Osteoblast (primary cell): ENCODE data around the gene DROSHA. TPM values are rescaled to one million over a fixed set of nuclear protein-coding genes. Genes with fewer than 3 reads are reported as not detected.
A peak's percentile ranks its signal among the peaks of the same experiment; 100 is the strongest.

Source experiments
- DNase-seq: peaks from one replicate; pipeline ENCODE4 v3.0.0; 2011; ENCODE audit warnings: low spot score, mixed read lengths; ENCODE audit not compliant: insufficient read length; ENCODE audit errors: missing footprints
- H2AFZ ChIP-seq: 2 replicates; pipeline ENCODE4 v1.6.0; 2011; ENCODE audit warnings: mild to moderate bottlenecking, low read length
- H3K27ac ChIP-seq: 2 replicates; pipeline ENCODE4 v1.5.1; 2011; ENCODE audit warnings: mild to moderate bottlenecking, low read depth, low read length, moderate library complexity
- H3K27me3 ChIP-seq: 2 replicates; pipeline ENCODE4 v1.6.0; 2012; ENCODE audit warnings: mild to moderate bottlenecking, control low read depth, inconsistent platforms, low read length, moderate library complexity; ENCODE audit not compliant: insufficient read depth
- H3K36me3 ChIP-seq: 2 replicates; pipeline ENCODE4 v1.5.1; 2011; ENCODE audit warnings: mild to moderate bottlenecking, low read length, control low read depth, moderate library complexity; ENCODE audit not compliant: insufficient read depth
- H3K4me1 ChIP-seq: 2 replicates; pipeline ENCODE4 v1.5.1; 2011; ENCODE audit warnings: mild to moderate bottlenecking, low read length, control low read depth, moderate library complexity; ENCODE audit not compliant: insufficient read depth
- H3K4me2 ChIP-seq: 2 replicates; pipeline ENCODE4 v1.6.0; 2011; ENCODE audit warnings: mild to moderate bottlenecking, low read length; ENCODE audit not compliant: insufficient read depth
- H3K4me3 ChIP-seq: fragments of 200-600 bp; sonication (generic); 3 replicates; pipeline ENCODE4 v1.5.1; 2012; ENCODE audit warnings: mild to moderate bottlenecking, low read length, inconsistent platforms; ENCODE audit not compliant: insufficient read depth
- H3K79me2 ChIP-seq: 2 replicates; pipeline ENCODE4 v1.6.0; 2012; ENCODE audit warnings: mild to moderate bottlenecking, low read length, control low read depth, inconsistent platforms; ENCODE audit not compliant: insufficient read depth
- H3K9me3 ChIP-seq: 2 replicates; pipeline ENCODE4 v1.5.1; 2011; ENCODE audit warnings: low read depth, low read length, control low read depth
- H4K20me1 ChIP-seq: 2 replicates; pipeline ENCODE4 v1.6.0; 2012; ENCODE audit warnings: mild to moderate bottlenecking, low read length, control low read depth; ENCODE audit not compliant: insufficient read depth
- CTCF ChIP-seq: IDR thresholded peaks from 2 replicates; pipeline ENCODE4 v1.5.1; 2011; ENCODE audit warnings: mild to moderate bottlenecking, low read depth, low read length, moderate library complexity; ENCODE audit errors: extremely low read depth
- total RNA-seq: library from RNA; depleted of rRNA; stranded (reverse); fragments of >200 nt; gene quantifications from 2 replicates; pipeline ENCODE4 v1.2.3, GENCODE V29; 2012

The DROSHA gene
- total RNA-seq, 1 donor, result 32.9 TPM

DNA sequence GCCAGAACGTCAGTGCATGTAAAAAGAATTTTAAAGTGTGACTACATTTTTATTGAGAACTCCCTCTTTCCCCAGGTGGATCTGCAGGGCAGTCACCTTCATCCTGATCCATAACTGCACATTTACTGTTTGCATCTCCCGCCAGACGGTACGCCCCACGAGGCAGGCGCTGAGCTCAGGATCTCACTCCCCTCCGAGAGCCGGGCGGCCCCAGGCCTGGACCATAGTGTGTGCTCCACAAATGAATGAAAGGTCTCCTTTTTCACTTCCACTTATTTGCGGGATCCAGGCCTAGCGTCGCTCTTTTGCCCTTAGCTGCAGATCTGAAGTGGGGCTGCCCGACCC lies 378 bp downstream of the DROSHA start:
- no peak for TF ChIP-seq CTCF
- H3K4me3 ChIP-seq, result peak overlapping the region; percentile 97
- H3K9me3 ChIP-seq, result no peaks in the 10 kb centered on the region
- peaks cover 52% of the 10 kb centered on the region for H3K36me3 ChIP-seq
- peak overlapping the region; percentile 96 for H2AFZ ChIP-seq
- H3K27me3 ChIP-seq, result no peaks in the 10 kb centered on the region
- peak overlapping the region; percentile 60 for H3K27ac ChIP-seq
- H4K20me1 ChIP-seq, result peaks cover 9% of the 10 kb centered on the region
- H3K79me2 ChIP-seq, result peaks cover 63% of the 10 kb centered on the region
- H3K4me1 ChIP-seq, result peaks cover 16% of the 10 kb centered on the region
- H3K4me2 ChIP-seq, result peak overlapping the region; percentile 80
- DNase-seq, result no peak

DNA sequence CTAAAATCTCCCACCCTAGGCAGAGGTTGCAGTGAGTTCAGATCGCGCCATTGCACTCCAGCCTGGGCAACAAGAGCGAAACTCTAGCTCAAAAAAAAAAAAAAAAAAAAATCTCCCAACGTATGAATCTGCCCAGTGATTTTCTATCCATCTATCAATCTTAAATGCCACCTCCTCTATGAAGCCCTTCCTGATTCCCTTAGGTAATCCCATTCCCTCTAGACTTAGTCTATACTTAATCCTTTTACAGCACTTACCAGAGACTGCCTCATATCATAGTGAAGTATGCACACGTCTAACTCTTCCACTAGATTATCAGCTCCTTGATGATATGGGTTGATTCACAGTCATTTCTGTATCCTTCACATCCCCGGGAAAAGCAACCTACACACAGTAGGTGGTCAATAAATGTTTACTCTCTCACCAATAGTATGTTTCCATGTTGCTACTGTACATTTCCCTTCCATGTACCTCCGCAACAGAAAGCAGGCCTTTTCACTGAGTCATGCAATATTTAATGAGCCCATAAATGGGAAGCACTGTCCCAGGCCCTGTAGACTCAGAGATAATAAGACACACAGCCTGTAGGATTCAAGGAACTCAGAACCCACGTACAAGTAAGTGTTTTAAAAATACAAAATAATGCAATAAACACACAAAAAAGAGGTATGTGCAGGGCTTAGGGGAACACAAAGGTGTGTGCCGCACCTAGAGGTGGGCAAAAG lies 1.2 kb downstream of the DROSHA start:
- H2AFZ ChIP-seq, result no peak overlapping the region
- H3K36me3 ChIP-seq, result peaks cover 52% of the 10 kb centered on the region
- peaks cover 62% of the 10 kb centered on the region for H3K79me2 ChIP-seq
- peaks cover 9% of the 10 kb centered on the region for H4K20me1 ChIP-seq
- no peak for TF ChIP-seq CTCF
- no peaks in the 10 kb centered on the region for H3K9me3 ChIP-seq
- H3K4me3 ChIP-seq, result peak overlapping the region; percentile 97
- peak overlapping the region; percentile 24 for H3K27ac ChIP-seq
- H3K4me1 ChIP-seq, result peaks cover 16% of the 10 kb centered on the region
- H3K27me3 ChIP-seq, result no peaks in the 10 kb centered on the region
- no peak for DNase-seq
- H3K4me2 ChIP-seq, result peak overlapping the region; percentile 80

GRCh38 chr5:31523041-31523440 lies 8.9 kb downstream of the DROSHA start:
- H3K79me2 ChIP-seq, result peaks cover 25% of the 10 kb centered on the region
- no peak overlapping the region for H3K27ac ChIP-seq
- H3K27me3 ChIP-seq, result no peaks in the 10 kb centered on the region
- no peak for DNase-seq
- no peak overlapping the region for H3K4me2 ChIP-seq
- H2AFZ ChIP-seq, result no peak overlapping the region
- H3K36me3 ChIP-seq, result peaks cover 64% of the 10 kb centered on the region
- no peak for TF ChIP-seq CTCF
- H3K9me3 ChIP-seq, result no peaks in the 10 kb centered on the region
- H3K4me1 ChIP-seq, result no peaks in the 10 kb centered on the region
- H3K4me3 ChIP-seq, result no peak overlapping the region
- peaks cover 8% of the 10 kb centered on the region for H4K20me1 ChIP-seq

- no peak for TF ChIP-seq CTCF
- no peaks in the 10 kb centered on the region for H4K20me1 ChIP-seq
- H3K79me2 ChIP-seq, result no peaks in the 10 kb centered on the region
- no peak for DNase-seq
- no peaks in the 10 kb centered on the region for H3K4me1 ChIP-seq
- no peak overlapping the region for H3K4me3 ChIP-seq
- no peak overlapping the region for H3K4me2 ChIP-seq
- H2AFZ ChIP-seq, result no peak overlapping the region
- H3K27ac ChIP-seq, result no peak overlapping the region
- peaks cover 56% of the 10 kb centered on the region for H3K36me3 ChIP-seq
- H3K27me3 ChIP-seq, result no peaks in the 10 kb centered on the region
- H3K9me3 ChIP-seq, result no peaks in the 10 kb centered on the region
These were observed 15.1 kb downstream of the DROSHA start for GRCh38 chr5:31516802-31517201.
